ENCODE measurements around the gene IDH1.
"Not testable (repeated sequence)": the region's sequence is repeated elsewhere in the genome, so short reads cannot be mapped to it uniquely, and the experiment has no call there.

IDH1 gene

DNA sequence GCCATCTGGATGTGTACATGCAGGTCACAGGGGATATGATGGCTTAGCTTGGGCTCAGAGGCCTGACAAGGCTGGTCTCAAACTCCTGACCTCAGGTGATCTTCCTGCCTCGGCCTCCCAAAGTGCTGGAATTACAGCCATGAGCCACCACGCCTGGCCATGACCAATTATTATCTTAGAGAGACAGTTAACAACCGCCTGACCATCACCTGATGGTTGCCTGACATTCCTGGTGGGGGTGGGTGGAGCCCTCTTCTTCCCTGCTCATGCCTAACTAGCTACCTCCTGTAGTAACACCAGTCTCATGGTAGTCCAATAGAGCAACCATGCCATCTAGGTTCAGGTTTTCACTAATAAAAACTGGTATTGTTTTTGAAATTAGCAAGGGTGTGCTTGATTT is 33.0 kb downstream of the IDH1 start:
- DNase-seq (ENCODE audit: low read depth, low spot score), result not testable (repeated sequence)

DNA sequence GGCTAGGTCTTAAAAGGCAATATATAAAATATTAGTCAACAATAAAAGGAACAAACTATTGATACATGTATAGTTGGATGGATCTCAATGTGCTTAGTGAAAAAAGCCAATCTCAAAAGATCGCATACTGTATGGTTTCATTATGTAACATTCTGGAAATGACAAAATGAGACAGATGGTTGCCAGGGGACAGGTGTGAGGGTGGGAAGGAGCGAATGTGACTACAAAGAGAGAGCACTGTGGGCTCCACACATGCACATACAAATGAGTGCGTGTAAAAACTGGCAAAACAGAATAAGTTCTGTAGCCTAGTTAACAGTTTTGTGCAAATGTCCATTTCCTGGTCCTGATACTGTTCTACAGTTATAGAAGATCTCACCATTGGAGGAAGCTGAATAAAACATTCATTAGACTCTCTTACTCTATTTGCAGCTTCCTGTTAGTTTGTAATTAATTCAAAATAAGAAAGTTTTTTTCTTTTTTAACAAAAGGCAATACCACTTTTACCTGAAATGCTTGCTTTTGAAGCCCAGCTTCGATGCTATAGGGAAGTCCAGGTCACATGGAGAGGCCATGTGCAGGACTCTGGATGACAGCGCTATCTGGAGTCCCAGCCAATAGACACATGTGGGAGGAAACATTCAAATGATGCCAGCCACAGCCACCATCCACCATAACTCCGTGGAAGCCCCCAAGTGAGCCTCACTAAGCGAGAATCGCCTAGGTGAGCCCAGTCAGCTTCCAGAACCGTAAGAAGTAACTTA is 44.0 kb downstream of the IDH1 start:
- no peak for DNase-seq (ENCODE audit: low read depth, low spot score)

GRCh38 chr2:208208335-208209085 is 46.4 kb downstream of the IDH1 start:
- no peak for DNase-seq (ENCODE audit: low read depth, low spot score)

GRCh38 chr2:208207769-208208168 is 47.1 kb downstream of the IDH1 start:
- no peak for DNase-seq (ENCODE audit: low read depth, low spot score)

GRCh38 chr2:208204166-208204565 is 50.7 kb downstream of the IDH1 start:
- DNase-seq (ENCODE audit: low read depth, low spot score), result no peak

GRCh38 chr2:208195531-208195930 is 59.3 kb downstream of the IDH1 start:
- DNase-seq (ENCODE audit: low read depth, low spot score), result no peak

GRCh38 chr2:208192611-208193236 is 62.1 kb downstream of the IDH1 start:
- DNase-seq (ENCODE audit: low read depth, low spot score), result no peak

DNA sequence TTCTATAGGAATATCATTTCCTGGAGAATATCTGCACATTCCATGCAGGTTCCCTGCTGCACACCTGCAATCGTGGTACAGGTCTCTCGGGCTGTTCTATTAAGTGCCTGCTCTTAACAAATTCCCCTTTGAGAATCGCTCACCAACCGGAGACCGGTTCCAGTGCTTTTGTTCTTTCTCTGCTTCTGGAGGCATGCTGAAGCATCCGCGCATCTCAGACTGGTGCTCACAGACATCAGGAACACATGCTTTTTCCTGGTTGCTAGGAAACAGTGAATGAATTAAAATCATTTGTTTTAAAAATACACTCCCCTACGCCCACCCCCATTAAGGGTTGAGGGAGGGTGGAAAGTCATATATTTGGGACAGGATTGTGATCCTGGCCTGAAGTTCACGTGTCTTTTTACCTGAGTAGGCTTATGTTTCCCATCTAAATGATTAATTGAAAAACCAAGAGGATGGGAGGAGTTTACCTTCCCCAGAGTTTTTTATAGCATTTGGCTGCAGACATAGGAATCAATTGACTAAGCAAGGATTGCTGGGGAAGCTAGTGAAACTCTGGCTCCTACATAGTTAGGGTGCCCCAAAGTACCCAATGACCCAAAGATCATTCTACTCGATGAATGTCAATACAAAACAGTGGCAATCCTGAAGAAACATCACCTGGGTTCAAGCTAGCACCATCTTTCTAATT is 64.9 kb downstream of the IDH1 start, which contains the start of gene C2orf80:
TSS of gene C2orf80 (minus strand) at position 221 of the 694 bp plus-strand sequence. CDS start 3,044 bp downstream, outside the sequence.
- no peak for DNase-seq (ENCODE audit: low read depth, low spot score)

DNA sequence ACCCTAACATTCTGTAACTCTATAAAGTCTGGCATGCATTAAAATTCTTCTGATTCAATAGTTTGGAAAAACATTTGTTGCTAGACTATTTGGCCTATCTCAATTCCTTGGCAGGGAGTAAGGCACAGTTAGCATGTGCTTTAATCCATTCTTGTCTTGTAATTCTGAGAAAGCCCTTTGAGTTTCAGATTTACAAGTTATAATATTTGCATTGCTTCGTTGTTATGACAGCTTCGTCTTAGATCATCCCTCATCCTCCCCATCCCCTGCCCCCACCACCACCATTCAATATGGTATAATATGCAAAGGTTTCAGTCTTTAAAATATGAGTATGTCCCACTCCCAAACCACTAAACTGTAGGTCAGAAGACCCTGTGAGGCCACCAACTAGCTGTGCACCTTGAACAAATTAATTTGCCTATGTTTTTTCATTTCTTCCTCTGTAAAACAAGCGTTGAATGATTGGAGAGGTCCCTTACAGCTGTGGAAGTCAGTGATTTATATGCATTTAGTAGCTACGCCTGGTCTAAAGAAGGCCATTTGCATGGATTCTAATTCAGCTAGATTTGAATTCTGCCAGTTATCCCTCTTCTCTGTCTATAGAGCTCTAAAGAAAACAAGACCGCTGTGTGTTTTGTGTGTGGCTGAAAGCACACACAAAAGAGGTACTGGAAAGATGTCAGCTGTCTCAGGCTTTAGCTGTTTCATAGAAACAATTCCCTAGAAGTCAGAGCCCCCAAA is 65.6 kb downstream of the IDH1 start:
- no peak for DNase-seq (ENCODE audit: low read depth, low spot score)

- DNase-seq (ENCODE audit: low read depth, low spot score), result no peak
These were observed 68.0 kb downstream of the IDH1 start for GRCh38 chr2:208186893-208187292.

GRCh38 chr2:208186465-208186864 is 68.4 kb downstream of the IDH1 start:
- DNase-seq (ENCODE audit: low read depth, low spot score), result no peak

Measured in smooth muscle cell of the brain vasculature (primary cell).